HG02970 (cell line): ENCODE data around the gene TAPBPL.
"Not testable (repeated sequence)": the region's sequence is repeated elsewhere in the genome, so short reads cannot be mapped to it uniquely, and the experiment has no call there.

ENCODE experiments used
- ATAC-seq: cut with Tn5 transposase; IDR thresholded peaks from one replicate; pipeline ENCODE4 v1.9.1; 2021; ENCODE audit warnings: mild to moderate bottlenecking, moderate library complexity, moderate number of reproducible peaks; ENCODE audit not compliant: unreplicated experiment, low FRiP score

TAPBPL gene

DNA sequence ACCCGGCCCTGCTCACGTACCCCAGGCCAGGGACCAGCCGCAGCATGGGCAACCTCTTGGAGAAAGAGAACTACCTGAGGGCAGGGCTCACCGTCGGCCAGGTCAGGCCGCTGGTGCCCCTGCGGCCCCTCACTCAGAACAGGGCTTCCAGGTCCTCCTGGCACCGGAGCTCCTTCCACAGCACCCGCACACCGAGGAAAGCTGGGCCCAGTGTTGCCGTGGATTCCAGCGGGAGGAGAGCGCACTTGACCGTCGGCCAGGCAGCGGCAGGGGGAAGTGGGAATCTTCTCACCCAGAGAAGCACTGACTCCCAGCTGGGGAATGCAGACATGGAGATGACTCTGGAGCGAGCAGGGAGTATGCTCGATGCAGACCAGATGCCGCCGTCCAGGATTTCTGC is 26.6 kb downstream of the TAPBPL start:
- ATAC-seq: no peak

DNA sequence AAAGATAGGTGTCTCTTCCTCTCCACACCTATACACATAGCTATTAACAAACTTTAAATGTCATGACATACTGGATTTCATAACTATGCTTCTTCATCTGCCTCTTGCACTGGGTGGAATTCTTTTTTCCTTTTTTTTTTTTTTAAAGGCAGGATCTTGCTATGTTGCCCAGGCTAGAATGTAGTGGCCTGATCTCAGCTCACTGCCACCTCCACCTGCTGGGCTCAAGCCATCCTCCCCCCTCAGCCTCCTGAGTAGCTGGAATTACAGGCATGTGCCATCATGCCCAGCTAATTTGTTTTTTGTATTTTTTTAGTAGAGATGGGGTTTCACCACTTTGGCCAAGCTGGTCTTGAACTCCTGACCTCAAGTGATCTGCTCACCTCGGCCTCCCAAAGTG is 36.4 kb downstream of the TAPBPL start:
- no peak for ATAC-seq

DNA sequence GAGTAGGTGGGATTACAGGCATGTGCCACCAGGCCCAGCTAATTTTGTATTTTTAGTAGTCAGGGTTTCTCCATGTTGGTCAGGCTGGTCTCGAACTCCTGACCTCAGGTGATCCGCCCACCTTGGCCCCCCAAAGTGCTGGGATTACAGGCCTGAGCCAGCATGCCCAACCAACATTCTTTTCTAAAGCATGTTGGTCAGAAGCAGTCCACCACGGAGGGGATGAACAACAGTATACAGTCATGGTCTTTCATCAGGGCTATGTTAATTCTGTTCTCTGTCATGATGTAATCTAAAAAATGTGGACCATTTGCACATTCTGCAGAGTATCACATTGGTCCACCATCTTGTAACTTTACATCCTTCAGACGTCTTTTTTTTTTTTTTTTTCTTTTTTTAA is 37.6 kb downstream of the TAPBPL start:
- no peak for ATAC-seq

DNA sequence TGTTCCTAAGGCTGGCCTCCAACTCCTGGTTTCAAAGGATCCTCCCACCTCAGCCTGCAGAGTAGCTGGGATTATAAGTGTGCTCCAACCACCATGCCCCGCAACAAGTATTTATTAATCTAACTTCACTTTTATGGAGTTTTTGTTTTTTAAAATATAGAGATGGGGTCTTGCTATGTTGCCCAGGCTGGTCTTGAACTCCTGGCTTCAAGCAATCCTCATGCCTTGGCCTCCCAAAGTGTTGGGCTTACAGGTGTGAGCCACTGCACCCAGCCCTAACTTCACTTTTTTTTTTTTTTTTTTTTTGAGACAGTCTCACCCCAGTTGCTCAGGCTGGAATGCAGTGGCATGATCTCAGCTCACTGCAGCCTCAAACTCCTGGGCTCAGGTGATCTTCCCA is 38.8 kb downstream of the TAPBPL start:
- not testable (repeated sequence) for ATAC-seq

DNA sequence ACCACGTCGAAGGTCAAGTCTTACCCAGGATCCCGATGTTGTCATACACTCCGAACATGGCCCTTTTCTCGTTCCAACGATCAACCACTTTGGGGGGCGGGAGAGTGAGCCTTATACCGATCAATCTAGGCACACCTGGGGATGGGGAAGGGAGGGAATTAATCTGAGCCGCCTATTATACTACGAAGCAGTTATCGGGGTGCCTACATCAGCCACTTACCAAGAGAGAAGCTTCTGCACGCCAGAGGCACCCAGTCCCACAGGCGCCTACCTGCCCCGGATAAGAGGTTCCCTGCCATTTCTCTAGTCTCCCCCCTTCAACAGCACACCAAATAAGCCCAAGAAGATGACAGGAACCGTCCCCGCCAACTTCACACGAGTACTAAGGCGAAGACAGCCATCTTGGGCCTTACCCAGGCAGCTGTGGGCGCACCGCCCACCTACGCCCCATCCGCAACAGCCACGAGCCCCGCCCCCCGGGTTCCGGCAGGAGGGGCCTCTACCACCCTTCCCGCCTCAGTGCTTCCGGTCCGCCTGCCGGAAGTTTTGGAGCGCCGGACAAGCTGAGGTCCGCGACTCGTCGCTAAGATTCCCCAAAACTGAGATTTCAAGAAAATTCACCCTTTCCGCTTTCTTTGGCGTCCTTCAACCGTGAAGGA is 41.1 kb downstream of the TAPBPL start, which contains the start of gene MRPL51:
TSS of gene MRPL51 (minus strand) at position 425 of the 659 bp plus-strand sequence. CDS start at position 299, 126 bp downstream.
- ATAC-seq: peak; percentile 62

DNA sequence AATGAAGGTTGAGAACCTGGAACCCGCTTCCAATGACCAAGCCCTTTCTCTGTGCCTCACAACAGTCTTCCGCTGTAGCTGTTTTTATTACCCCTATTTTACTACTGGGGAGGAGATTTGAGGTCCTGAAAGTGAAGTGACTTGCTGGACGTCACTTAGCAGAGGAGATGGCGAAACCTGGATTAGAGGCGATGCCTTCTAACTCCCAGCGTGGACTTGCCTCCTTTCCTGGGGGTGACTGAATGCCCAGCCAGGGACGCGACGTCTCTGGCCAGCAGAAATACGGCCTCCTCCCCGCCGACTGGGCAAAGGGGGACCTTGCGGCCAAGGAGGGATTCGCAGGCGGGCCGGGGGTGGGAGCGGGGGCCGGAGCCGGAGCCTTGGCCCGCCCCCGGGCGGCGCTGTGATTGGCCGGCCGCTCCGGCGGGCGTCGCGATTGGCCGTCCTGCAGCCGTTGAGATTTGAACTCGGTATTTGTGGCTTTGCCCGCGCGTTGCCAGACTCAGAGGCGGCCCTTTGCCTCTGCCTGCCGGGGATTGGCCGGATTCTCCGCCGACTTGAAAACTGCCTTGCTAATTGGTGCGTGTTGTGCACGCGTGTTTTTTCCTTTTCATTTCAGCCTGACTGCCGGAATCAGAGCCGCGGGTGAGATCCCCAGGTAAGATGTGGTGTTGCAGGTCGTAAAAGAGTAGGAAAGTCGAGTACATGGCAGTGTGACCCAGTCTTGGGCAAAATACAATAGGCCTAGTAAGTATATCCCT is 41.8 kb downstream of the TAPBPL start, which contains the start of gene NCAPD2:
TSS of gene NCAPD2 (plus strand) at position 606 of the 761 bp plus-strand sequence. CDS start 997 bp downstream, outside the sequence.
- peak; percentile 87 for ATAC-seq

DNA sequence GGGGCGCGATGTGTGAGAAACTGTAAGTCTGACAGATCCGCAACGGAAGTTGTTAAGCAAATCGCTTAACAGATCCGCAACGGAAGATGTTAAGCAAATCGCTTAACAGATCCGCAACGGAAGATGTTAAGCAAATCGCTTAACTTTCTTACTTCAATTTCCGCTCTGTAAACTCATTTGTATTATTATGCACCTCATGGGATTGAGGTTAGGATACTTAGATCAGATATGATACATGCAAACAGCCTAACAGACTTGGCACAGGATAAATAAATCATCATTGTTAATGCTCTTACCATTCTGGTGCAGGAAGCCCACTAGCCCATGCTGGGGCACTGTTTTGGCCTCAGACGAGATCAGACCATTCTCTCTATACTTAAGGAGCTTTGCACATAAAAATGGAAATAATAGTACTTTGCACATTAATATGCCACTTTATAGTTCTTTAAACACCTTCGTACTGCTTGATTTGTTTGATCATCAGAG is 42.5 kb downstream of the TAPBPL start:
- peak; percentile 39 for ATAC-seq

DNA sequence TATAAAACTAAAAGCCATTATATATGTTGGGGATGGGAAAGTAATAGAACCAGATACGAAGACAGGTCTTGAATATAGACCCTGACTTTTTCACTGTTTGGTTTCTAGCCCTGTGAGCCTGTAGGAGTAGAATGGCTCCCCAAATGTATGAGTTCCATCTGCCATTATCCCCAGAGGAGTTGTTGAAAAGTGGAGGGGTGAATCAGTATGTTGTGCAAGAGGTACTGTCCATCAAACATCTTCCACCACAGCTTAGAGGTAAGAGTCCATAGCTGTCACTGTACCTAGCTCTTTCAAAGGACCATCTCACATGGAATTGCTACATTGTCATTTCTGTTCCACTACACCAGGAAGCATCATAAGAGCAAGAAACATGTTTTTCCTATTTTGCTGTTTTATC is 43.1 kb downstream of the TAPBPL start:
- ATAC-seq: no peak

DNA sequence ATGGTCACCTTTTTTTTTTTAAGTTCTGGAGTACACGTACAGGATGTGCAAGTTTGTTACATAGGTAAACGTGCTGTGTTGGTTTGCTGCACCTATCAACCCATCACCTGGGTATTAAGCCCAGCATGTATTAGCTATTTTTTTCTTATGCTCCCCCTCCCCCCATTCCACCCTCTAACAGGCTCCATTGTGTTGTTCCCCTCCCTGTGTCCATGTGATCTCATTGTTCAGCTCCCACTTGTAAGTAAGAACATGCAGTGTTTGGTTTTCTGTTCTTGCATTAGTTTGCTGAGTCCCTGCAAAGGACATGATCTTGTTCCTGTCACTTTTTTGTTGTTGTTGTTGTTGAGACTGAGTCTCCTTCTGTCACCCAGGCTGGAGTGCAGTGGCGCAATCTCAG is 45.4 kb downstream of the TAPBPL start:
- not testable (repeated sequence) for ATAC-seq

DNA sequence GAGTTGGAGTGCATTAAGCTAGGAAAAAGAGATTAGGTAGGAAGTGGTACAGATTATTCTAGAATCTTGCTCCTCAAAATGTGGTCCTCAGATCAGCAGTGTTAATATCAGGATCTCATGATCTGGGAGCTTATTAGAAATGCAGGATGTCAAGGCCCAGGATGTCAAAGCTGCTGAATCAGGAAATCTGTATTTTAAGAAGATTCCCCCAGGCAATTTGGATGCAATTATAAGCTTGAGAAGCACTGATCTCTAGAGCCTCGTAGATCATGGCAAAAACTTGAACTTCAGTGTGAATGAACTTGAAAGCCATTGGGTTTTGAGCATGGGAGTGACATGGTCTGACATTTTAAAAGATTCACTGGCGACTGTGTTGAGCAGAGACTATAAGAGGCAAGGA is 48.6 kb downstream of the TAPBPL start:
- ATAC-seq: no peak

DNA sequence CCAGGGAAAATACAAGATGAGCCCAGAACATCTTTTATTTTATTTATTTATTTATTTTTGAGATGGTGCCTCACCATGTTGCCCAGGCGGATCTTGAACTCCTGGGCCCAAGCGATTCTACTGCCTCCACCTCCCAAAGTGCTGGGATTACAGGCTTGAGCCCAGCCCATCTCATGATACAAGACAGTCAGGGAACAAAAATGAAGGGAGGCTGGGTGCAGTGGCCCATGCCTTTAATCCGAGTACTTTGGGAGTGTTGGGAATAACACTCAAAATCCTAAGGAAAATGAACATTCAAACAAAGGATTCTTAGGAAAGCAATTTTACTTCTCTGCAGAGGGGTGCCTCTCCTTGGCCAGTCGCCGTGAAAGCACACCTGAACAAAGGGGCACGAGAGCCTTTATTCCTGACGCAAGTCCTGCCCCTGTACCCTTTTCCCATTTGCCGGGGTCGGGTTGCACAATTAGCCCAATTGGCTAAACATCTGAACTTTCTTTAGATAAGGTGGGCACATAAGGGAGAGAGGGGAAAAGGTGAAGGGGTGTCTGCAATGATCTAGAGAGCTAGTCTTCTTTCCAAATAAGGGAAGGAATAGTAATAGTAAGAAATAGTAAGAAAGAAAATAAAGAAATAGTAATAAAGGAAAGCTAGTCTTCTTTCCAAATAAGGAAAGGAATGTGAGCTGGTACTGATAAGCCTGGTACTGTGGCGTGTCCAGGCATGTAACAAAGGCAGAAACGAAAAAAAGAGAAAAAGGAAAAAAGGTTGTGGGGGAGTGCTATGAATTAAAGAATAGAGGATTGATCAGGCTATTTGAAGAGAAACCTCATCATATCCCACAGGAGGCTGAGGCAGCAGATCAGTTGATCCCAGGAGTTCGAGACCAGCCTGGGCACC is 55.5 kb downstream of the TAPBPL start:
- no peak for ATAC-seq

DNA sequence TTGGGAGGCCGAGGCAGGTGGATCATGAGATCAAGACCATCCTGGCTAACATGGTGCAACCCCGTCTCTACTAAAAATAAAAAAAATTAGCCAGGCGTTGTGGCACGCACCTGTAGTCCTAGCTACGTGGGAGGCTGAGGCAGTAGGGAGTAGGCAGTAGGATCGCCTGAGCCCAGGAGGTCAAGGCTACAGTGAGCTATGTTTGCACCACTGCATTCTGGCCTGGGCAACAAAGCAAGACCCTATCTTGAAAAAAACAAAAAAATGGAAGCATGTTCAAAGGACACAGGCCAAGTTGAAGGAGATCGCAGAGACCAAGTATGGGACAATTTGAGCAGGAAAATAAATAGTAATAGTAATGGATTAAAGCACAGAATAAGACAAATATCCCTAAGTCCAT is 56.2 kb downstream of the TAPBPL start:
- no peak for ATAC-seq
